GM12873 (cell line): ENCODE results near the gene P4HB.

Experiments
- CTCF ChIP-seq: IDR thresholded peaks from 2 replicates; pipeline ENCODE4 v1.5.1; 2012; ENCODE audit warnings: low read depth, mild to moderate bottlenecking, moderate library complexity, low read length, control low read depth; ENCODE audit not compliant: insufficient read depth; ENCODE audit errors: missing control alignments

Gene P4HB

GRCh38 chr17:81865733-81866439 is 5.6 kb upstream of the P4HB start:
- no peak for TF ChIP-seq CTCF

- no peak for TF ChIP-seq CTCF
Measured at GRCh38 chr17:81865358-81865732, 5.0 kb upstream of the P4HB start.

GRCh38 chr17:81863833-81864768 is 3.8 kb upstream of the P4HB start:
- TF ChIP-seq CTCF, result no peak

- TF ChIP-seq CTCF, result no peak
Measured at GRCh38 chr17:81863123-81863675, 2.9 kb upstream of the P4HB start.

- TF ChIP-seq CTCF, result no peak
Measured at GRCh38 chr17:81860756-81861568, 627 bp upstream of the P4HB start.

GRCh38 chr17:81858967-81859905 is 1.1 kb downstream of the P4HB start:
- TF ChIP-seq CTCF, result no peak
